Body of pancreas (tissue), 4 donors: Measurements from ENCODE around the gene HINT1.

Experiments used
- CTCF ChIP-seq, 7 experiments: fragments of 450-650 bp in 4 of 7; fragments of 200-600 bp in 3 of 7; sonication (generic) in 3 of 7; IDR thresholded peaks; one replicate each; pipeline ENCODE4 v1.5.1; 2016 to 2019; ENCODE audit warnings: antibody characterized with exemption in 7 of 7
- POLR2A ChIP-seq, 3 donors: fragments of 450-650 bp; IDR thresholded peaks; one replicate each; pipeline ENCODE4 v1.6.1; 2016; ENCODE audit warnings: antibody characterized with exemption in 3 of 3, mild to moderate bottlenecking in 2 of 3

- TF ChIP-seq CTCF (IDR thresholded peaks at IDR 0.05) (no peak), POLR2A (IDR thresholded peaks at IDR 0.05) (no peak)
Measured at GRCh38 chr5:131148835-131149234, 16.2 kb downstream of the HINT1 start.
